ENCODE measurements around the gene PLA2G2C. TPM values are rescaled to one million over a fixed set of nuclear protein-coding genes. Genes with fewer than 3 reads are reported as not detected.

PLA2G2C gene
- total and polyA plus RNA-seq, 2 experiments from 2014 or later = not detected

DNA sequence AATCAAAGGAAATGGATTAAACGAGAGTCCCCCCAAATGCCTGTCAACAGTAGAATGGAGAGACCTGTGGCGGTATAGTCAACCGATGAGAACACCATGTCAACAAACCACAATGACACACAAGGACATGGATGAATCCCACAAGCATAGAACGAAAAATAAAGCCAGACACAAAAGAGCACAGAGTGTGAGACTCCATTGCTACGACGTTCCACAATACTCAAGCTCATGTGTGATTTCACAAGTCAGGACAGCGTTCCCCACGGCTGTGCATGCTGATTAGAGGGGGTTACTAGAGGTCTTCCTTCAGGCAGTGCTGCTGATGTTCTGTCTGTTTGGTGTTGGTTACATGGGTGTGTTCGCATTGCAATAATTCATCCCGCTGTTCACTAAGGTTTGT, 61.2 kb downstream of the PLA2G2C start:
- Histone ChIP-seq H4K20me1 (replicated peaks; ENCODE audit: insufficient read depth) (no peaks in the 10 kb centered on the region), H3K27ac (ENCODE audit: low read depth) (no peak overlapping the region), H3K4me1 (ENCODE audit: insufficient read depth) (no peaks in the 10 kb centered on the region), H3K4me2 (no peak overlapping the region), H3F3A (replicated peaks; ENCODE audit: low read depth) (no peaks in the 10 kb centered on the region), H2AFZ (no peak overlapping the region), H3K36me3 (ENCODE audit: insufficient read depth) (peaks cover 4% of the 10 kb centered on the region; the same call in 1 of the 2 replicates), H3K79me2 (replicated peaks; ENCODE audit: insufficient read depth) (no peaks in the 10 kb centered on the region), H3K9me2 (ENCODE audit: insufficient read depth) (no peaks in the 10 kb centered on the region), H3K4me3 (no peak overlapping the region), H3K27me3 (ENCODE audit: insufficient read depth) (no peaks in the 10 kb centered on the region)
- H3K27me3 Mint-ChIP-seq (ENCODE audit: insufficient read depth, low read depth, poor library complexity) = peaks cover 7% of the 10 kb centered on the region
- no peak for DNase-seq (ENCODE audit: low spot score)
- peaks cover 18% of the 10 kb centered on the region; the same call in 2 of the 3 replicates for H3K9me3 Mint-ChIP-seq
- H3K4me1 Mint-ChIP-seq = no peaks in the 10 kb centered on the region
- H3K4me3 Mint-ChIP-seq = no peak overlapping the region
- no peaks in the 10 kb centered on the region; the same call in 2 of the 3 replicates for H3K36me3 Mint-ChIP-seq (ENCODE audit: low read depth)
- no peak overlapping the region for H3K27ac Mint-ChIP-seq
- TF ChIP-seq JUNB (IDR thresholded peaks at IDR 0.05; ENCODE audit: unreplicated experiment) = no peak
- TF ChIP-seq STAT1 (IDR thresholded peaks at IDR 0.05; ENCODE audit: unreplicated experiment) = no peak
- no peak for TF ChIP-seq POLR2AphosphoS5 (IDR thresholded peaks at IDR 0.05; ENCODE audit: low read depth)
- no peak for TF ChIP-seq CREB1 (CRISPR knock-in tag; IDR thresholded peaks at IDR 0.05; ENCODE audit: low read depth)
- TF ChIP-seq ZNF114 (CRISPR knock-in tag; IDR thresholded peaks at IDR 0.05) = no peak
- TF ChIP-seq, protein P1, sequence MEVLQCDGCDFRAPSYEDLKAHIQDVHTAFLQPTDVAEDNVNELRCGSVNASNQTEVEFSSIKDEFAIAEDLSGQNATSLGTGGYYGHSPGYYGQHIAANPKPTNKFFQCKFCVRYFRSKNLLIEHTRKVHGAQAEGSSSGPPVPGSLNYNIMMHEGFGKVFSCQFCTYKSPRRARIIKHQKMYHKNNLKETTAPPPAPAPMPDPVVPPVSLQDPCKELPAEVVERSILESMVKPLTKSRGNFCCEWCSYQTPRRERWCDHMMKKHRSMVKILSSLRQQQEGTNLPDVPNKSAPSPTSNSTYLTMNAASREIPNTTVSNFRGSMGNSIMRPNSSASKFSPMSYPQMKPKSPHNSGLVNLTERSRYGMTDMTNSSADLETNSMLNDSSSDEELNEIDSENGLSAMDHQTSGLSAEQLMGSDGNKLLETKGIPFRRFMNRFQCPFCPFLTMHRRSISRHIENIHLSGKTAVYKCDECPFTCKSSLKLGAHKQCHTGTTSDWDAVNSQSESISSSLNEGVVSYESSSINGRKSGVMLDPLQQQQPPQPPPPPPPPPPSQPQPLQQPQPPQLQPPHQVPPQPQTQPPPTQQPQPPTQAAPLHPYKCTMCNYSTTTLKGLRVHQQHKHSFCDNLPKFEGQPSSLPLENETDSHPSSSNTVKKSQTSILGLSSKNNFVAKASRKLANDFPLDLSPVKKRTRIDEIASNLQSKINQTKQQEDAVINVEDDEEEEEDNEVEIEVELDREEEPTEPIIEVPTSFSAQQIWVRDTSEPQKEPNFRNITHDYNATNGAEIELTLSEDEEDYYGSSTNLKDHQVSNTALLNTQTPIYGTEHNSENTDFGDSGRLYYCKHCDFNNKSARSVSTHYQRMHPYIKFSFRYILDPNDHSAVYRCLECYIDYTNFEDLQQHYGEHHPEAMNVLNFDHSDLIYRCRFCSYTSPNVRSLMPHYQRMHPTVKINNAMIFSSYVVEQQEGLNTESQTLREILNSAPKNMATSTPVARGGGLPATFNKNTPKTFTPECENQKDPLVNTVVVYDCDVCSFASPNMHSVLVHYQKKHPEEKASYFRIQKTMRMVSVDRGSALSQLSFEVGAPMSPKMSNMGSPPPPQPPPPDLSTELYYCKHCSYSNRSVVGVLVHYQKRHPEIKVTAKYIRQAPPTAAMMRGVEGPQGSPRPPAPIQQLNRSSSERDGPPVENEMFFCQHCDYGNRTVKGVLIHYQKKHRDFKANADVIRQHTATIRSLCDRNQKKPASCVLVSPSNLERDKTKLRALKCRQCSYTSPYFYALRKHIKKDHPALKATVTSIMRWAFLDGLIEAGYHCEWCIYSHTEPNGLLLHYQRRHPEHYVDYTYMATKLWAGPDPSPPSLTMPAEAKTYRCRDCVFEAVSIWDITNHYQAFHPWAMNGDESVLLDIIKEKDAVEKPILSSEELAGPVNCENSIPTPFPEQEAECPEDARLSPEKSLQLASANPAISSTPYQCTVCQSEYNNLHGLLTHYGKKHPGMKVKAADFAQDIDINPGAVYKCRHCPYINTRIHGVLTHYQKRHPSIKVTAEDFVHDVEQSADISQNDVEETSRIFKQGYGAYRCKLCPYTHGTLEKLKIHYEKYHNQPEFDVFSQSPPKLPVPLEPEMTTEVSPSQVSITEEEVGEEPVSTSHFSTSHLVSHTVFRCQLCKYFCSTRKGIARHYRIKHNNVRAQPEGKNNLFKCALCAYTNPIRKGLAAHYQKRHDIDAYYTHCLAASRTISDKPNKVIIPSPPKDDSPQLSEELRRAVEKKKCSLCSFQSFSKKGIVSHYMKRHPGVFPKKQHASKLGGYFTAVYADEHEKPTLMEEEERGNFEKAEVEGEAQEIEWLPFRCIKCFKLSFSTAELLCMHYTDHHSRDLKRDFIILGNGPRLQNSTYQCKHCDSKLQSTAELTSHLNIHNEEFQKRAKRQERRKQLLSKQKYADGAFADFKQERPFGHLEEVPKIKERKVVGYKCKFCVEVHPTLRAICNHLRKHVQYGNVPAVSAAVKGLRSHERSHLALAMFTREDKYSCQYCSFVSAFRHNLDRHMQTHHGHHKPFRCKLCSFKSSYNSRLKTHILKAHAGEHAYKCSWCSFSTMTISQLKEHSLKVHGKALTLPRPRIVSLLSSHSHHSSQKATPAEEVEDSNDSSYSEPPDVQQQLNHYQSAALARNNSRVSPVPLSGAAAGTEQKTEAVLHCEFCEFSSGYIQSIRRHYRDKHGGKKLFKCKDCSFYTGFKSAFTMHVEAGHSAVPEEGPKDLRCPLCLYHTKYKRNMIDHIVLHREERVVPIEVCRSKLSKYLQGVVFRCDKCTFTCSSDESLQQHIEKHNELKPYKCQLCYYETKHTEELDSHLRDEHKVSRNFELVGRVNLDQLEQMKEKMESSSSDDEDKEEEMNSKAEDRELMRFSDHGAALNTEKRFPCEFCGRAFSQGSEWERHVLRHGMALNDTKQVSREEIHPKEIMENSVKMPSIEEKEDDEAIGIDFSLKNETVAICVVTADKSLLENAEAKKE (CRISPR knock-in tag; IDR thresholded peaks at IDR 0.05) = no peak
- TF ChIP-seq ZNF331 (CRISPR knock-in tag; IDR thresholded peaks at IDR 0.05; ENCODE audit: low read depth) = no peak
- TF ChIP-seq EZH2phosphoT487 (IDR thresholded peaks at IDR 0.05; ENCODE audit: unreplicated experiment) = no peak
- ATAC-seq = no peak
